GM23248 (cell line): ENCODE results near the gene PRR36.

ENCODE experiments used
- EZH2 ChIP-seq: fragments of 200-600 bp; sonication (generic); IDR thresholded peaks from 2 replicates; pipeline ENCODE4 v1.6.1; 2018; ENCODE audit warnings: antibody characterized with exemption, mild to moderate bottlenecking; ENCODE audit not compliant: insufficient read depth, poor library complexity, severe bottlenecking
- EZH2phosphoT487 ChIP-seq: fragments of 200-600 bp; sonication (generic); IDR thresholded peaks from 2 replicates; pipeline ENCODE4 v1.6.1; 2018; ENCODE audit warnings: antibody characterized with exemption, moderate library complexity, mild to moderate bottlenecking, low read depth; ENCODE audit not compliant: insufficient read depth

DNA sequence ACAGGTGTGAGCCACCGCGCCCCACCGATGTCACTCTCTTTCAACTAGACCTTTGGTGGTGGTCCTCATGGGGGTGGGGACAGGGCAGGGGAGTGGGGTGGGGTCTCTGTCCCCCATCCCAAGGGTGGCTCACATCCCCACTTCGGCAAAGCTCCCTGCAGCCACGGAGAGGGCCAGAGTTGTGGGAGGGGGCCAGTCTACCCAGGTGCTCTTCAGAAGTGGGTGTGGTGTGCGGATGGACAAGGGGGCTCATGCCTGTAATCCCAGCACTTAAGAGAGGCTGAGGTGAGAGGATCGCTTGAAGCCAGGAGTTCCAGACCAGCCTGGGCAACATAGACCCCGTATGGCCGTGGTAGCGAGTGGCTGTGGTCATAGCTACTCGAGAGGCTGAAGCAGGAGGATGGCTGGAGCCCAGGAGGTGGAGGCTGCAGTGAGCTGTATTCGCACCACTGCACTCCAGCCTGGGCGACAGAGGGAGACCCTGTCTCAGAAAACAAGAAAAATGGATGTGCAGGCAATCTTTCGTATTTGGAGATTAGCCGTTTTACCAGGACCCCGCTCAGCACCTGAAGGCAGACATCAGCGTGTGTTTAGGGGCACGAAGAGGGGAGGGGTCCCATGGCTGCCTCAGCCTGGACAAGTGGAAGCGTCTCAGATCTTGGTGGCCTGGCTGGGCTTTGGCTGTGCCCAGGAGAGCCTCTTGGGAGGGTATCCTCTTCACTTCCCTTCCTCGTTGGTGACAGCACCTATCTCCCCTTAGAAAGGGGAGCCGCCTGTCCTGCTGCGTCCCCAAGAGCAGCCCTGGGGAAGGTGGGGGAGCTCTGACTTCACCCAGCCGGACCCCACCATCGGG lies 41.3 kb upstream of the PRR36 start:
- TF ChIP-seq EZH2 (no peak), EZH2phosphoT487 (no peak)
